NCI-H146 (cell line): Measurements from ENCODE around the gene THUMPD1.
"Not testable (repeated sequence)": the region's sequence is repeated elsewhere in the genome, so short reads cannot be mapped to it uniquely, and the experiment has no call there.

Experiments
- DNase-seq: peaks from one replicate; lab custom pipeline; 2025; lab: John Stamatoyannopoulos, UW

Gene THUMPD1

DNA sequence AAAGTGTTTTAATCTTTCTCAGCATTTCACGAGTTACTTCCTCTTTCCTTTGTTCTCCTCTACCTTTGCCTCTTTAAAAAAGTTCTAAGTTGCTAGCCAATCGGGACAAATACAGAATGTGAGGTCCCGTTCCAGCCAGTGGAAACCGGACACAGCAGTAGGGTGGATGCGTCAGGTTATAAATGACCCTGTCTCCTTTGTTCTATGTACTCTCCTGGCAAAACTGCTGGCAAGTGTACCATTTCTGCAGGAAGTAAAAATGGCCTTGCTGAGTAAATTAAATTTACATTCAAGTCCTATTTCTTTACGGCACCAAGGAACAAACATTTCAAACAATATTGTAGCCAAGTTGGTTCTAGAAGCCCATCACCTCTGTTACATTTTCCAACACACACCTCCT lies 47.5 kb downstream of the THUMPD1 start:
- DNase-seq, result not testable (repeated sequence)

DNA sequence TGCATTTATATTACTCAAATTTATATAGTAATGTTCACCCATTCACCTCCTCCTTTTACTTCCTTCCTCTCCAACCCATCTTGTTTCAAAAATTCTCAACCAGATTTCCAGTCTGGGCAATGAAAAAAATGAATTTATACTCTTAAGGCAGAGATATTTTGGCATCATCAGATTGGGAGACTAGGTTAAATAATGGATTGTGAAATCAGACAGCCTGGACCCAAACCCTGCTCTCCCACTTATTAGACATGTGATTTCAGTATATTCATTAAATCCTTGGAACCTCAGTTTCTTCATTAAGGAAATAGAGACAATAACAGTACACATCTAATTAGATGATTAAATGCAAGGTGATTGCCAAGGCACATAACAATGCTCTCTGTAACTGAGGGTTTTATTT lies 52.0 kb downstream of the THUMPD1 start:
- no peak for DNase-seq

DNA sequence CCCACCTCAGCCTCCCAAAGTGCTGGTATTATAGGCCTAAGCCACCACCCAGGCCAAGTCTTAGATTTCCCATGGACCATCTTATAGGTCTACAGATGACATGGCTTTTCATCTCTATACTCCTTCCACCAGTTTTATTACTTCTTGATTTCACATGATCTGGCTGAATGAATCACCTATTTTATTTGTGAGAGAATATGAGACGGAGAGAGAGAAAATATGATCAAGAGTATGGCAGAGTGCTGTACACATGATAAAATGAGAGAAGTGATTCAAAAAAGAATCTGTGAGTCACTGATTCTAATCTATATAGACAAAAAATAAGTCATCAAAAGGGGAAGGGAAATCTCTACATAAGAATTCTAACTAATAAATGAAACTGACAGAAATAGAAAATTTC lies 57.8 kb downstream of the THUMPD1 start:
- DNase-seq, result no peak
